Activated CD8-positive, alpha-beta T cell treated with anti-CD3 and anti-CD28 coated beads for 36 hours (primary cell): ENCODE measurements around the gene DCAF4. TPM values are rescaled to one million over a fixed set of nuclear protein-coding genes. Genes with fewer than 3 reads are reported as not detected.

Source experiments
- ATAC-seq: fragments of 200-7000 bp; cut with Tn5 transposase; one replicate; pipeline ENCODE4 v1.10.0; 2021; ENCODE audit warnings: mild to moderate bottlenecking, moderate library complexity
- CTCF ChIA-PET: fragments of 350-600 bp; sonication (Branson Sonifier 250); formaldehyde crosslinking; loops from one replicate; lab custom pipeline; 2021; ENCODE audit warnings: antibody characterized with exemption; lab: Charles Lee
- POLR2A ChIA-PET: fragments of 350-600 bp; sonication (Branson Sonifier 250); formaldehyde crosslinking; loops from one replicate; lab custom pipeline; 2021; ENCODE audit warnings: antibody characterized with exemption; lab: Charles Lee
- DNase-seq: peaks from one replicate; pipeline ENCODE4 v3.0.0-alpha.2; 2020
- H3K27ac Mint-ChIP-seq: one replicate; pipeline ENCODE4 v1.8.0; 2021; ENCODE audit warnings: mild to moderate bottlenecking, mixed read lengths
- H3K27me3 Mint-ChIP-seq: one replicate; pipeline ENCODE4 v1.8.0; 2021; ENCODE audit warnings: mixed read lengths
- H3K36me3 Mint-ChIP-seq: one replicate; pipeline ENCODE4 v1.8.0; 2021; ENCODE audit warnings: low read depth, mixed read lengths
- H3K4me1 Mint-ChIP-seq: one replicate; pipeline ENCODE4 v1.8.0; 2021; ENCODE audit warnings: low read depth, mixed read lengths
- H3K4me3 Mint-ChIP-seq: one replicate; pipeline ENCODE4 v1.8.0; 2021; ENCODE audit warnings: mild to moderate bottlenecking, moderate library complexity, mixed read lengths
- H3K9me3 Mint-ChIP-seq: one replicate; pipeline ENCODE4 v1.8.0; 2021; ENCODE audit warnings: mixed read lengths
- intact Hi-C: fragments of 100-400 bp; cut with micrococcal nuclease; formaldehyde crosslinking; loops from one replicate; pipeline ENCODE4 v1.10.0; 2022
- total RNA-seq, 2 experiments: library from RNA; stranded (reverse); gene quantifications; one replicate each; pipeline ENCODE4 v1.2.3, GENCODE V29; 2021
- TF ChIP-seq, protein P1 (sequence below): fragments of 200-600 bp; IDR thresholded peaks from one replicate; pipeline ENCODE4 v1.8.0; 2022; ENCODE audit warnings: antibody characterized with exemption, mild to moderate bottlenecking

The DCAF4 gene
- total RNA-seq, 2 experiments from 2014 or later, result 17.9 to 19.4 TPM

DNA sequence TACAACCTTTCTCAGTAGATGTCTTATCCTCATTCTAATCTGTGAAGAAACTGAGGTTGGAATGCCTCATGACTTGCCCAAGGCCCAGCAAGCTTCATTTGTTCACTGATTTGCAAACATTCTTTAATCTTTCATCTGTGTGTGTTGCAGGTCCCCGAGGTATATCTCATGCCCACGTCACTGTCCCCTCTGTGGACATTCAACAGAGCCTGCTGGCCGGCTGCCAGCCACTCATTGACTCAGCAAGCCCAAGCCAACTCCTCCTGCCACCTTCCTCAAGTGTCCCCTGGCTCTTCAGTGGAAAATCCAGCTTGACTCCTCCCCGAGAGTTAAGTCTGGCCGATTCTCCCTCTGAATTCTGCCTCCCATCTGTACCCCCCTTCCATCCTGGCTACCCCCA is 1.9 kb upstream of the DCAF4 start:
- Mint-ChIP-seq H3K27ac (no peak overlapping the region), H3K4me1 (peaks cover 5% of the 10 kb centered on the region), H3K36me3 (peaks cover 3% of the 10 kb centered on the region), H3K27me3 (peaks cover 8% of the 10 kb centered on the region), H3K4me3 (no peak overlapping the region), H3K9me3 (no peaks in the 10 kb centered on the region)
- ATAC-seq, result no peak
- CTCF ChIA-PET, result interaction anchor here (0.9 to 1.2 kb wide), 2 partner anchors 19 to 24 kb away, joined by 3 to 4 read pairs; no protein-coding TSS in a partner anchor
- TF ChIP-seq, protein P1, sequence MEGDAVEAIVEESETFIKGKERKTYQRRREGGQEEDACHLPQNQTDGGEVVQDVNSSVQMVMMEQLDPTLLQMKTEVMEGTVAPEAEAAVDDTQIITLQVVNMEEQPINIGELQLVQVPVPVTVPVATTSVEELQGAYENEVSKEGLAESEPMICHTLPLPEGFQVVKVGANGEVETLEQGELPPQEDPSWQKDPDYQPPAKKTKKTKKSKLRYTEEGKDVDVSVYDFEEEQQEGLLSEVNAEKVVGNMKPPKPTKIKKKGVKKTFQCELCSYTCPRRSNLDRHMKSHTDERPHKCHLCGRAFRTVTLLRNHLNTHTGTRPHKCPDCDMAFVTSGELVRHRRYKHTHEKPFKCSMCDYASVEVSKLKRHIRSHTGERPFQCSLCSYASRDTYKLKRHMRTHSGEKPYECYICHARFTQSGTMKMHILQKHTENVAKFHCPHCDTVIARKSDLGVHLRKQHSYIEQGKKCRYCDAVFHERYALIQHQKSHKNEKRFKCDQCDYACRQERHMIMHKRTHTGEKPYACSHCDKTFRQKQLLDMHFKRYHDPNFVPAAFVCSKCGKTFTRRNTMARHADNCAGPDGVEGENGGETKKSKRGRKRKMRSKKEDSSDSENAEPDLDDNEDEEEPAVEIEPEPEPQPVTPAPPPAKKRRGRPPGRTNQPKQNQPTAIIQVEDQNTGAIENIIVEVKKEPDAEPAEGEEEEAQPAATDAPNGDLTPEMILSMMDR, result no peak
- POLR2A ChIA-PET, result interaction anchor here (1.0 kb wide), 1 partner anchor 28 kb away, joined by 5 read pairs; no protein-coding TSS in a partner anchor
- intact Hi-C loops, result no loop called here
- no peak for DNase-seq

DNA sequence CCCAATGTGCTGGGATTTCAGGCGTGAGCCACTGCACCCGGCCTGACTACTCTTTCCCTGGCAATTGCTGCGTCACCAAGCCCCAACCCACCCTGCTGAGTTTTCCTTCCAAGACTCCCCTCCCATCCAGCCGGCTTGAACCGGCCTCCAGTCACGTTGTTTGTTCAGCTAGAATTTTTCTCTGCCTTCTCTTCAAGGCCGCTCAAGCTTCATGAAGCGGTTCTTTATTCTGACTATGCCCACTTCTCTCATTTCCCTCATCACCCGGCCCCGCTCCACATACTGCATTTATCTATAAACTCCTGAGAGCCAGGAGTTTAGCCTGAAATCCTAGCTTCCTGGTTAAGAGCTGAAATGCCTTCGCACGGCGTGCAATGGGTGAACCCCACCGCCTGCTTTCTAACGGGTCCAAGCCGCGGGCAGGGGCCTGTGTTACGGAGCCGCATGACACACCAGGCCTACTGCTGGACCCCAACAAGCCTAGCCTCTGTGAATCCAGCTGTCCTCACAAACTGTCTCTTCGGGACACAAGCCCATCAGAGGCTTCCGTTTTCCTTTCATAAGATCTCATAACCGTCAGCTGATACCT is 999 bp upstream of the DCAF4 start:
- intact Hi-C loops, result no loop called here
- Mint-ChIP-seq H3K36me3 (peaks cover 8% of the 10 kb centered on the region), H3K9me3 (no peaks in the 10 kb centered on the region), H3K27ac (no peak overlapping the region), H3K27me3 (peaks cover 4% of the 10 kb centered on the region), H3K4me1 (peaks cover 5% of the 10 kb centered on the region), H3K4me3 (peak overlapping the region; percentile 92)
- ATAC-seq (no peak), DNase-seq (no peak)
- TF ChIP-seq, protein P1, result no peak
- POLR2A ChIA-PET, result interaction anchor here (0.6 to 1.0 kb wide), 2 partner anchors 9 to 216 kb away, joined by 3 read pairs; no protein-coding TSS in a partner anchor
- CTCF ChIA-PET, result interaction anchor here (0.9 to 1.2 kb wide), 2 partner anchors 20 to 23 kb away, joined by 3 to 4 read pairs; no protein-coding TSS in a partner anchor

DNA sequence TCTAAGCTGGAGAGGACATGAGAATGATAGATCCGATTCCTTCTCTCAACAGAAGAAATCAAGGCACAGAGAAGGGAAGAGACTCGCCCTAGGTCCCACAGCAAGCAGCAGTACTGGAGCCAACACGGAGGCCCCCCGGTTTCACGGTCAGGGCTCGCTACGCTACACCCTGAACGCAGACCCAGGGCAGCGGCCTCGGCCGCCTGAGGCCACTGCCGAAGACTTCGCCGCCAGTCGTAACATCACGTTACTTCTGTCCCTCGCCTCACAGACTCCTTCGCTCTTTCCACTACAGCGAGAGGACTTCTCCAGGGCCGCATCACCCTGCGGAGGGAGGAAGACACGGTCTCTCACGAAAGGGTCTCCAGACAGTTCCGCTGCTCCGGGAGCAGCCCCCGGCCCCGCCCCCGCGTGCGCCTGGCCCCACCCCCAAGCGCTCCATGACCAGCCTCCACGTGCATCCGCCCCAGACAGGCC is 411 bp upstream of the DCAF4 start:
- Mint-ChIP-seq H3K4me3 (peak overlapping the region; percentile 92), H3K27ac (peak overlapping the region; percentile 91), H3K4me1 (peaks cover 8% of the 10 kb centered on the region), H3K36me3 (peaks cover 8% of the 10 kb centered on the region), H3K9me3 (no peaks in the 10 kb centered on the region), H3K27me3 (peaks cover 4% of the 10 kb centered on the region)
- intact Hi-C loops, result no loop called here
- no peak for ATAC-seq
- DNase-seq, result no peak
- TF ChIP-seq, protein P1, result no peak
- POLR2A ChIA-PET, result interaction anchor here (0.6 to 1.0 kb wide), 3 partner anchors 9 to 216 kb away, joined by 3 read pairs; partner anchors contain the start of gene DPF3
- CTCF ChIA-PET, result no interaction called here

DNA sequence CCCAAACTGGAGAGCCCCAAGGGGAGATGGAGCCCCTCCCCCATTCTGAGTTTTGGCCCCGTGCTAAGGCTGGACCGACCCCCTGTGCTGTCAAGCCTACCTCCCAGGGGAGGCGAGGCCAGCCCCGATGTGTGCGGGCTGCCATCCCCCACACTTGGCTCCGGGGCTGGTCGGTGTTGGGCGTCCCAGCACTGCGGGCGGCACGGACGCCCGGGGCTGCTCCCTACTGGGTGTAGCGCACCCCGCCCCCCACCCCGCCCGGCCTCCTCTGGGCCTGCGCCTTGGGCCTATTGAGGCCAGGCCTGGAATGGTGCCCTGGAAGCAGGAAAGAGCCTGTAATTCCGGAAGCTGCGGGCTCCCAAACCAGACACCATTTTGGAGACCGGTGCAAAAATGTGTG is 2.6 kb downstream of the DCAF4 start:
- H3K4me1 Mint-ChIP-seq, result peaks cover 18% of the 10 kb centered on the region
- H3K27ac Mint-ChIP-seq, result no peak overlapping the region
- peaks cover 4% of the 10 kb centered on the region for H3K27me3 Mint-ChIP-seq
- ATAC-seq (no peak), DNase-seq (no peak)
- no peak overlapping the region for H3K4me3 Mint-ChIP-seq
- CTCF ChIA-PET, result interaction anchor here (1.5 kb wide), 1 partner anchor 20 kb away, joined by 5 read pairs; no protein-coding TSS in a partner anchor
- POLR2A ChIA-PET, result no interaction called here
- TF ChIP-seq, protein P1, result no peak
- peaks cover 8% of the 10 kb centered on the region for H3K36me3 Mint-ChIP-seq
- intact Hi-C loops, result no loop called here
- H3K9me3 Mint-ChIP-seq, result no peaks in the 10 kb centered on the region
